GM12878 (cell line): ENCODE measurements around the gene ARL14EPL. TPM values are rescaled to one million over a fixed set of nuclear protein-coding genes. Genes with fewer than 3 reads are reported as not detected.

Source experiments
- polyA plus RNA-seq, 11 experiments: library from polyadenylated mRNA; depleted of rRNA in 4 of 11; unstranded in 6 of 11; stranded (reverse) in 5 of 11; fragments of >200 nt; fragmentation: Nextera tagmentation in 4 of 11; fragmentation: Illumina TruSeq in 1 of 11; extraction: Ambion mirVana in 4 of 11; extraction: Trizol in 1 of 11; gene quantifications; 1 replicate in 1 of 11; 2 replicates in 10 of 11; pipeline versions ENCODE4 v1.2.1 to v1.2.3, GENCODE V29; 2011 to 2016; ENCODE audit warnings: inconsistent platforms in 2 of 11, missing spikeins in 2 of 11, low read depth in 1 of 11
- total RNA-seq, 4 experiments: library from RNA; depleted of rRNA in 3 of 4; stranded (reverse); fragments of >200 nt in 3 of 4; fragmentation: Illumina TruSeq in 1 of 4; extraction: Trizol in 1 of 4; gene quantifications; 2 replicates each; pipeline versions ENCODE4 v1.2.1 to v1.2.3, GENCODE V29; 2013 to 2021

The ARL14EPL gene
- total and polyA plus RNA-seq, 10 of the 15 experiments (the other 5 are each of a cell fraction or from before 2014, with no cell fraction given): 0.08 TPM; not detected in 9

Other genes starting within 250 kb of the ARL14EPL start
- gene CDO1, start 215.8 kb upstream of the ARL14EPL start, total RNA-seq (2014; rRNA removed): not detected in 2 replicates
- gene CDO1, start 215.8 kb upstream of the ARL14EPL start, total RNA-seq (2014; rRNA removed; fragmentation: Illumina TruSeq; extraction: Trizol): not detected in 2 replicates
- gene CDO1, start 215.8 kb upstream of the ARL14EPL start, total RNA-seq (2021): not detected in 2 replicates
- not detected in 2 replicates for gene CDO1, start 215.8 kb upstream of the ARL14EPL start, polyA plus RNA-seq (2011; rRNA removed)
- gene CDO1, start 215.8 kb upstream of the ARL14EPL start, polyA plus RNA-seq (2014; fragmentation: Illumina TruSeq; extraction: Trizol): not detected in 2 replicates
- gene CDO1, start 215.8 kb upstream of the ARL14EPL start, polyA plus RNA-seq (2014; fragmentation: Nextera tagmentation; extraction: Ambion mirVana): under 1 TPM in 1 of 2 experiments, not detected in 1; 0.05 TPM
- gene CDO1, start 215.8 kb upstream of the ARL14EPL start, polyA plus RNA-seq (2014; rRNA removed): not detected in 2 replicates
- not detected for gene CDO1, start 215.8 kb upstream of the ARL14EPL start, polyA plus RNA-seq (2016; fragmentation: Nextera tagmentation; extraction: Ambion mirVana)
- 23.2 and 32.5 TPM in 2 replicates for gene ATG12, start 190.9 kb upstream of the ARL14EPL start, total RNA-seq (2014; rRNA removed)
- 39.7 and 41.0 TPM in 2 replicates for gene ATG12, start 190.9 kb upstream of the ARL14EPL start, total RNA-seq (2014; rRNA removed; fragmentation: Illumina TruSeq; extraction: Trizol)
- 26.9 and 28.9 TPM in 2 replicates for gene ATG12, start 190.9 kb upstream of the ARL14EPL start, total RNA-seq (2021)
- 89.4 and 153 TPM in 2 replicates for gene ATG12, start 190.9 kb upstream of the ARL14EPL start, polyA plus RNA-seq (2011; rRNA removed)
- 50.7 and 57.0 TPM in 2 replicates for gene ATG12, start 190.9 kb upstream of the ARL14EPL start, polyA plus RNA-seq (2014; fragmentation: Illumina TruSeq; extraction: Trizol)
- 10 to 100 TPM; 67.4 to 92.0 TPM for gene ATG12, start 190.9 kb upstream of the ARL14EPL start, polyA plus RNA-seq (2014; fragmentation: Nextera tagmentation; extraction: Ambion mirVana)
- 24.3 and 32.9 TPM in 2 replicates for gene ATG12, start 190.9 kb upstream of the ARL14EPL start, polyA plus RNA-seq (2014; rRNA removed)
- gene ATG12, start 190.9 kb upstream of the ARL14EPL start, polyA plus RNA-seq (2016; fragmentation: Nextera tagmentation; extraction: Ambion mirVana): 10 to 100 TPM; 66.6 to 72.1 TPM
- gene AP3S1, start 190.5 kb upstream of the ARL14EPL start, total RNA-seq (2014; rRNA removed): 37.1 and 53.6 TPM in 2 replicates
- gene AP3S1, start 190.5 kb upstream of the ARL14EPL start, total RNA-seq (2014; rRNA removed; fragmentation: Illumina TruSeq; extraction: Trizol): 62.5 and 73.3 TPM in 2 replicates
- 45.6 and 57.4 TPM in 2 replicates for gene AP3S1, start 190.5 kb upstream of the ARL14EPL start, total RNA-seq (2021)
- 137 and 319 TPM in 2 replicates for gene AP3S1, start 190.5 kb upstream of the ARL14EPL start, polyA plus RNA-seq (2011; rRNA removed)
- 78.4 and 128 TPM in 2 replicates for gene AP3S1, start 190.5 kb upstream of the ARL14EPL start, polyA plus RNA-seq (2014; fragmentation: Illumina TruSeq; extraction: Trizol)
- gene AP3S1, start 190.5 kb upstream of the ARL14EPL start, polyA plus RNA-seq (2014; fragmentation: Nextera tagmentation; extraction: Ambion mirVana): 10 to 100 TPM; 36.4 to 48.5 TPM
- gene AP3S1, start 190.5 kb upstream of the ARL14EPL start, polyA plus RNA-seq (2014; rRNA removed): 48.6 and 61.7 TPM in 2 replicates
- 100 to 1,000 TPM; 103 to 104 TPM for gene AP3S1, start 190.5 kb upstream of the ARL14EPL start, polyA plus RNA-seq (2016; fragmentation: Nextera tagmentation; extraction: Ambion mirVana)
- 0.11 TPM in 1 of 2 replicates, not detected in the other for gene LVRN, start 70.0 kb upstream of the ARL14EPL start, total RNA-seq (2014; rRNA removed)
- gene LVRN, start 70.0 kb upstream of the ARL14EPL start, total RNA-seq (2014; rRNA removed; fragmentation: Illumina TruSeq; extraction: Trizol): 0.04 TPM in 1 of 2 replicates, not detected in the other
- gene LVRN, start 70.0 kb upstream of the ARL14EPL start, total RNA-seq (2021): not detected in 2 replicates
- gene LVRN, start 70.0 kb upstream of the ARL14EPL start, polyA plus RNA-seq (2011; rRNA removed): 0.87 and 1.5 TPM in 2 replicates
- gene LVRN, start 70.0 kb upstream of the ARL14EPL start, polyA plus RNA-seq (2014; fragmentation: Illumina TruSeq; extraction: Trizol): 0.10 and 0.11 TPM in 2 replicates
- under 1 TPM in 1 of 2 experiments, not detected in 1; 0.09 TPM for gene LVRN, start 70.0 kb upstream of the ARL14EPL start, polyA plus RNA-seq (2014; fragmentation: Nextera tagmentation; extraction: Ambion mirVana)
- not detected in 2 replicates for gene LVRN, start 70.0 kb upstream of the ARL14EPL start, polyA plus RNA-seq (2014; rRNA removed)
- under 1 TPM in 1 of 2 experiments, not detected in 1; 0.30 TPM for gene LVRN, start 70.0 kb upstream of the ARL14EPL start, polyA plus RNA-seq (2016; fragmentation: Nextera tagmentation; extraction: Ambion mirVana)
- 26.0 and 32.3 TPM in 2 replicates for gene COMMD10, start 52.6 kb downstream of the ARL14EPL start, total RNA-seq (2014; rRNA removed)
- 22.7 and 23.3 TPM in 2 replicates for gene COMMD10, start 52.6 kb downstream of the ARL14EPL start, total RNA-seq (2014; rRNA removed; fragmentation: Illumina TruSeq; extraction: Trizol)
- 17.0 and 19.6 TPM in 2 replicates for gene COMMD10, start 52.6 kb downstream of the ARL14EPL start, total RNA-seq (2021)
- gene COMMD10, start 52.6 kb downstream of the ARL14EPL start, polyA plus RNA-seq (2011; rRNA removed): 30.1 and 45.6 TPM in 2 replicates
- 23.7 and 31.0 TPM in 2 replicates for gene COMMD10, start 52.6 kb downstream of the ARL14EPL start, polyA plus RNA-seq (2014; fragmentation: Illumina TruSeq; extraction: Trizol)
- gene COMMD10, start 52.6 kb downstream of the ARL14EPL start, polyA plus RNA-seq (2014; fragmentation: Nextera tagmentation; extraction: Ambion mirVana): 10 to 100 TPM; 57.7 to 98.7 TPM
- gene COMMD10, start 52.6 kb downstream of the ARL14EPL start, polyA plus RNA-seq (2014; rRNA removed): 15.4 and 19.8 TPM in 2 replicates
- gene COMMD10, start 52.6 kb downstream of the ARL14EPL start, polyA plus RNA-seq (2016; fragmentation: Nextera tagmentation; extraction: Ambion mirVana): 10 to 100 TPM; 37.4 to 37.8 TPM